DOHH2 (cell line): ENCODE results near the gene RBM44.
"Not testable (repeated sequence)": the region's sequence is repeated elsewhere in the genome, so short reads cannot be mapped to it uniquely, and the experiment has no call there.

Experiments
- CTCF ChIP-seq: fragments of 200-600 bp; sonication (generic); IDR thresholded peaks from one replicate; pipeline ENCODE4 v1.5.1; 2014; ENCODE audit warnings: antibody characterized with exemption, mild to moderate bottlenecking, low read depth, low read length; ENCODE audit not compliant: poor library complexity, severe bottlenecking
- EZH2phosphoT487 ChIP-seq: fragments of 200-600 bp; sonication (generic); IDR thresholded peaks from 2 replicates; pipeline ENCODE4 v1.6.1; 2017; ENCODE audit warnings: borderline replicate concordance, mild to moderate bottlenecking, antibody characterized with exemption, low read length, moderate library complexity, mixed read lengths

GRCh38 chr2:237765122-237765521 is 33.5 kb upstream of the RBM44 start:
- TF ChIP-seq CTCF, EZH2phosphoT487: not testable (repeated sequence)
